Activated naive CD4-positive, alpha-beta T cell treated with anti-CD3 and anti-CD28 coated beads for 36 hours (primary cell): ENCODE measurements around the gene SERINC5. TPM values are rescaled to one million over a fixed set of nuclear protein-coding genes. Genes with fewer than 3 reads are reported as not detected.
"Not testable (repeated sequence)": the region's sequence is repeated elsewhere in the genome, so short reads cannot be mapped to it uniquely, and the experiment has no call there.

ENCODE experiments used
- CTCF ChIA-PET: fragments of 350-600 bp; sonication (Branson Sonifier 250); formaldehyde crosslinking; loops from one replicate; lab custom pipeline; 2021; ENCODE audit warnings: antibody characterized with exemption; lab: Charles Lee
- DNase-seq: peaks from one replicate; pipeline ENCODE4 v3.0.0-alpha.2; 2020
- H3K27ac Mint-ChIP-seq: one replicate; pipeline ENCODE4 v1.8.0; 2021; ENCODE audit warnings: mild to moderate bottlenecking, mixed read lengths
- H3K27me3 Mint-ChIP-seq: one replicate; pipeline ENCODE4 v1.8.0; 2021; ENCODE audit warnings: low read depth, mixed read lengths
- H3K36me3 Mint-ChIP-seq: one replicate; pipeline ENCODE4 v1.8.0; 2021; ENCODE audit warnings: low read depth, mixed read lengths
- H3K4me1 Mint-ChIP-seq: one replicate; pipeline ENCODE4 v1.8.0; 2021; ENCODE audit warnings: low read depth, mixed read lengths
- H3K4me3 Mint-ChIP-seq: one replicate; pipeline ENCODE4 v1.8.0; 2021; ENCODE audit warnings: mild to moderate bottlenecking, moderate library complexity, mixed read lengths
- H3K9me3 Mint-ChIP-seq: one replicate; pipeline ENCODE4 v1.8.0; 2021; ENCODE audit warnings: mixed read lengths
- intact Hi-C: fragments of 100-400 bp; cut with micrococcal nuclease; formaldehyde crosslinking; loops from one replicate; pipeline ENCODE4 v1.15.1; 2023
- total RNA-seq, 2 experiments: library from RNA; stranded (reverse); gene quantifications; one replicate each; pipeline ENCODE4 v1.2.3, GENCODE V29; 2021

SERINC5 gene
- 10 to 100 TPM; 34.8 to 36.4 TPM for total RNA-seq

GRCh38 chr5:80255811-80256712 lies at the start of gene SERINC5:
SERINC5 (minus strand) TSS chr5:80256048; CDS start chr5:80255922, 126 bp downstream.
- DNase-seq, result peak; percentile 86
- Mint-ChIP-seq H3K9me3 (no peaks in the 10 kb centered on the region), H3K4me3 (peak within 1 kb of the TSS; percentile 97), H3K4me1 (peaks cover 42% of the 10 kb centered on the region), H3K27ac (peak within 1 kb of the TSS; percentile 98), H3K36me3 (peaks cover 16% of the 10 kb centered on the region), H3K27me3 (no peaks in the 10 kb centered on the region)
- intact Hi-C loops, result loop anchor here (1.0 to 10.0 kb wide), 9 partner anchors 9 to 741 kb away; partner anchors contain the start of genes DHFR, HOMER1 and MSH3
- CTCF ChIA-PET, result interaction anchor here (0.6 to 2.3 kb wide), 8 partner anchors 11 to 165 kb away, joined by 3 to 13 read pairs (median 4); no protein-coding TSS in a partner anchor

GRCh38 chr5:80302636-80303035 lies 46.8 kb upstream of the SERINC5 start:
- no peaks in the 10 kb centered on the region for H3K36me3 Mint-ChIP-seq
- no peaks in the 10 kb centered on the region for H3K27me3 Mint-ChIP-seq
- H3K4me1 Mint-ChIP-seq, result no peaks in the 10 kb centered on the region
- H3K27ac Mint-ChIP-seq, result no peak overlapping the region
- CTCF ChIA-PET, result interaction anchor here (0.5 to 8.5 kb wide), 2 partner anchors 209 to 1194 kb away, joined by 3 to 183 read pairs; no protein-coding TSS in a partner anchor
- no peaks in the 10 kb centered on the region for H3K9me3 Mint-ChIP-seq
- no peak for DNase-seq
- intact Hi-C loops, result loop anchor here (10.0 kb wide), 1 partner anchor 378 kb away; no protein-coding TSS in a partner anchor
- H3K4me3 Mint-ChIP-seq, result no peak overlapping the region

GRCh38 chr5:80301342-80301741 lies 45.5 kb upstream of the SERINC5 start:
- H3K27me3 Mint-ChIP-seq, DNase-seq, H3K27ac Mint-ChIP-seq, H3K9me3 Mint-ChIP-seq, H3K4me3 Mint-ChIP-seq, H3K4me1 Mint-ChIP-seq, CTCF ChIA-PET, H3K36me3 Mint-ChIP-seq: not testable (repeated sequence)
- intact Hi-C loops, result loop anchor here (10.0 kb wide), 1 partner anchor 377 kb away; no protein-coding TSS in a partner anchor

- H3K9me3 Mint-ChIP-seq, H3K4me3 Mint-ChIP-seq, H3K27ac Mint-ChIP-seq, CTCF ChIA-PET, H3K27me3 Mint-ChIP-seq, H3K36me3 Mint-ChIP-seq, DNase-seq, H3K4me1 Mint-ChIP-seq: not testable (repeated sequence)
- intact Hi-C loops, result loop anchor here (10.0 kb wide), 1 partner anchor 376 kb away; no protein-coding TSS in a partner anchor
Measured at GRCh38 chr5:80300796-80301195, 44.9 kb upstream of the SERINC5 start.

GRCh38 chr5:80300125-80300524 lies 44.3 kb upstream of the SERINC5 start:
- intact Hi-C loops, result loop anchor here (10.0 kb wide), 1 partner anchor 375 kb away; no protein-coding TSS in a partner anchor
- no peak overlapping the region for H3K27ac Mint-ChIP-seq
- no peaks in the 10 kb centered on the region for H3K4me1 Mint-ChIP-seq
- no peaks in the 10 kb centered on the region for H3K9me3 Mint-ChIP-seq
- CTCF ChIA-PET, result no interaction called here
- H3K27me3 Mint-ChIP-seq, result no peaks in the 10 kb centered on the region
- no peak overlapping the region for H3K4me3 Mint-ChIP-seq
- no peak for DNase-seq
- H3K36me3 Mint-ChIP-seq, result no peaks in the 10 kb centered on the region

- CTCF ChIA-PET, result no interaction called here
- Mint-ChIP-seq H3K36me3 (no peaks in the 10 kb centered on the region), H3K27me3 (no peaks in the 10 kb centered on the region), H3K9me3 (no peaks in the 10 kb centered on the region), H3K27ac (no peak overlapping the region), H3K4me1 (no peaks in the 10 kb centered on the region), H3K4me3 (no peak overlapping the region)
- no peak for DNase-seq
- intact Hi-C loops, result no loop called here
Measured at GRCh38 chr5:80299601-80300000, 43.8 kb upstream of the SERINC5 start.

- no peak for DNase-seq
- intact Hi-C loops, result no loop called here
- Mint-ChIP-seq H3K4me1 (no peaks in the 10 kb centered on the region), H3K36me3 (no peaks in the 10 kb centered on the region), H3K27me3 (no peaks in the 10 kb centered on the region), H3K9me3 (peaks cover 2% of the 10 kb centered on the region), H3K4me3 (no peak overlapping the region), H3K27ac (no peak overlapping the region)
- CTCF ChIA-PET, result interaction anchor here (1.0 kb wide), 1 partner anchor 213 kb away, joined by 3 read pairs; no protein-coding TSS in a partner anchor
Measured at GRCh38 chr5:80296121-80296520, 40.3 kb upstream of the SERINC5 start.

GRCh38 chr5:80291761-80292160 lies 35.9 kb upstream of the SERINC5 start:
- Mint-ChIP-seq H3K4me3 (no peak overlapping the region), H3K27ac (no peak overlapping the region), H3K27me3 (no peaks in the 10 kb centered on the region), H3K36me3 (no peaks in the 10 kb centered on the region), H3K4me1 (no peaks in the 10 kb centered on the region), H3K9me3 (peaks cover 2% of the 10 kb centered on the region)
- intact Hi-C loops, result no loop called here
- CTCF ChIA-PET, result interaction anchor here (0.5 to 0.7 kb wide), 2 partner anchors 18 to 283 kb away, joined by 3 read pairs; no protein-coding TSS in a partner anchor
- no peak for DNase-seq

- intact Hi-C loops, result no loop called here
Measured at GRCh38 chr5:80289320-80289719, 33.5 kb upstream of the SERINC5 start.

GRCh38 chr5:80288177-80288576 lies 32.3 kb upstream of the SERINC5 start:
- intact Hi-C loops, result no loop called here

More at GRCh38 chr5:80289320-80289719, 33.5 kb upstream of the SERINC5 start:
- Mint-ChIP-seq H3K27ac (no peak overlapping the region), H3K27me3 (no peaks in the 10 kb centered on the region), H3K4me3 (no peak overlapping the region), H3K4me1 (peaks cover 8% of the 10 kb centered on the region), H3K36me3 (no peaks in the 10 kb centered on the region), H3K9me3 (peaks cover 2% of the 10 kb centered on the region)
- CTCF ChIA-PET, result interaction anchor here (1.3 kb wide), 1 partner anchor 198 kb away, joined by 5 read pairs; no protein-coding TSS in a partner anchor
- no peak for DNase-seq

GRCh38 chr5:80284720-80285119 lies 28.9 kb upstream of the SERINC5 start:
- no peaks in the 10 kb centered on the region for H3K9me3 Mint-ChIP-seq
- peaks cover 21% of the 10 kb centered on the region for H3K4me1 Mint-ChIP-seq
- DNase-seq, result peak; percentile 57
- no peaks in the 10 kb centered on the region for H3K27me3 Mint-ChIP-seq
- H3K4me3 Mint-ChIP-seq, result no peak overlapping the region
- intact Hi-C loops, result loop anchor here (5.0 kb wide), 2 partner anchors 123 to 722 kb away; partner anchors contain the start of gene ZFYVE16
- peak overlapping the region; percentile 74 for H3K27ac Mint-ChIP-seq
- CTCF ChIA-PET, result interaction anchor here (1.9 to 3.8 kb wide), 4 partner anchors 9 to 201 kb away, joined by 4 to 17 read pairs (median 11); no protein-coding TSS in a partner anchor
- H3K36me3 Mint-ChIP-seq, result no peaks in the 10 kb centered on the region

More at GRCh38 chr5:80288177-80288576, 32.3 kb upstream of the SERINC5 start:
- Mint-ChIP-seq H3K4me3 (no peak overlapping the region), H3K36me3 (no peaks in the 10 kb centered on the region), H3K9me3 (no peaks in the 10 kb centered on the region), H3K27ac (no peak overlapping the region), H3K4me1 (peaks cover 16% of the 10 kb centered on the region), H3K27me3 (no peaks in the 10 kb centered on the region)
- CTCF ChIA-PET, result interaction anchor here (0.6 to 2.5 kb wide), 4 partner anchors 19 to 1088 kb away, joined by 3 to 12 read pairs (median 4); no protein-coding TSS in a partner anchor
- no peak for DNase-seq

- Mint-ChIP-seq H3K36me3 (no peaks in the 10 kb centered on the region), H3K27me3 (no peaks in the 10 kb centered on the region), H3K4me3 (peak overlapping the region; percentile 17), H3K4me1 (peaks cover 21% of the 10 kb centered on the region), H3K27ac (peak overlapping the region; percentile 47), H3K9me3 (no peaks in the 10 kb centered on the region)
- intact Hi-C loops, result loop anchor here (5.0 kb wide), 2 partner anchors 124 to 721 kb away; partner anchors contain the start of gene ZFYVE16
- CTCF ChIA-PET, result interaction anchor here (0.6 to 3.8 kb wide), 6 partner anchors 8 to 1038 kb away, joined by 3 to 17 read pairs (median 8); no protein-coding TSS in a partner anchor
- DNase-seq, result no peak
Measured at GRCh38 chr5:80283360-80283759, 27.5 kb upstream of the SERINC5 start.
